ENCODE measurements around the gene CTSE.
"Not testable (repeated sequence)": the region's sequence is repeated elsewhere in the genome, so short reads cannot be mapped to it uniquely, and the experiment has no call there.

The CTSE gene

GRCh38 chr1:206000641-206001339 lies 22.9 kb downstream of the CTSE start:
- peaks cover 6% of the 10 kb centered on the region for H3K27me3 Mint-ChIP-seq (ENCODE audit: low read depth, poor library complexity)
- peaks cover 55% of the 10 kb centered on the region for H3K4me1 Mint-ChIP-seq
- peaks cover 9% of the 10 kb centered on the region for H3K9me3 Mint-ChIP-seq
- H3K4me3 Mint-ChIP-seq: no peak overlapping the region
- DNase-seq: no peak
- H3K27ac Mint-ChIP-seq: no peak overlapping the region
- H3K36me3 Mint-ChIP-seq (ENCODE audit: low read depth): no peaks in the 10 kb centered on the region
- TF ChIP-seq, protein P1, sequence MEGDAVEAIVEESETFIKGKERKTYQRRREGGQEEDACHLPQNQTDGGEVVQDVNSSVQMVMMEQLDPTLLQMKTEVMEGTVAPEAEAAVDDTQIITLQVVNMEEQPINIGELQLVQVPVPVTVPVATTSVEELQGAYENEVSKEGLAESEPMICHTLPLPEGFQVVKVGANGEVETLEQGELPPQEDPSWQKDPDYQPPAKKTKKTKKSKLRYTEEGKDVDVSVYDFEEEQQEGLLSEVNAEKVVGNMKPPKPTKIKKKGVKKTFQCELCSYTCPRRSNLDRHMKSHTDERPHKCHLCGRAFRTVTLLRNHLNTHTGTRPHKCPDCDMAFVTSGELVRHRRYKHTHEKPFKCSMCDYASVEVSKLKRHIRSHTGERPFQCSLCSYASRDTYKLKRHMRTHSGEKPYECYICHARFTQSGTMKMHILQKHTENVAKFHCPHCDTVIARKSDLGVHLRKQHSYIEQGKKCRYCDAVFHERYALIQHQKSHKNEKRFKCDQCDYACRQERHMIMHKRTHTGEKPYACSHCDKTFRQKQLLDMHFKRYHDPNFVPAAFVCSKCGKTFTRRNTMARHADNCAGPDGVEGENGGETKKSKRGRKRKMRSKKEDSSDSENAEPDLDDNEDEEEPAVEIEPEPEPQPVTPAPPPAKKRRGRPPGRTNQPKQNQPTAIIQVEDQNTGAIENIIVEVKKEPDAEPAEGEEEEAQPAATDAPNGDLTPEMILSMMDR (IDR thresholded peaks at IDR 0.05): no peak

DNA sequence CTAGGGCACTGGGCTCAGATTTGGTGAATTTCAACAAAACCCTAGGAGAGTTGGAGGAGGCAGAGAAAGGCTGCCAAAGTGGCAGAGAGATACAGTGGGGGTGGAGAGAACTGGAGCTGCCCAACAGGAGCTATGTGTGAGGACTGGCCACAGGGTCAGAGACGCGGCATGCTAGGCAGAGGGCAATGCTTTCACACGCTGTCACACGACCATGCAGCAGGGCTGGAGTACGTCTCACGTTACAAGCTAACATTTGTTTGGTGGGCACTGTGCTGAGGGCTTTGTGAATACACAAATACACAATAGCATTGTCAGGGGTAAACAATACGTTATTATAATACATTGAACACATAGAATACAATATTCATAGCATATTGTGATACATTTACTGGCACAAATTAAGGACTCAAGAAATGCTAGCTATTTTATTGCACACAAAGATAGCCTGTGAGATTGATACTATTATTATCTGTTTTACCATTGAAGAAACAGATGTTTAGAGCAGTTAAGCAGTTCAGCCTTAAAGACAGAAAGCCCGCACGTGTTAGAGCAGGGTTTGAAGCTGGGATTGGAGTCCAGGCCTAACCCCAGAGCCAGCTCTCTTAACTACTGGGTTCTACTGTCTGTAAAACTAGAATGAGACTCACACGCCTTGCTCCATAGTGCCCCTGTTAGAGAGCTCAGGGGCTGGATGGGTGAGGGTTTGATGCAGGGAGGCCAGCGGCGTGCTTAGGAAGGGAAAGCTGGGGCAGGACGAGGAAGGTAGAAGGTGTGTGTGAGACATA lies 25.0 kb downstream of the CTSE start:
- Mint-ChIP-seq H3K27ac (peak overlapping the region; percentile 60), H3K4me3 (no peak overlapping the region), H3K27me3 (ENCODE audit: low read depth, poor library complexity) (peaks cover 6% of the 10 kb centered on the region), H3K9me3 (peaks cover 9% of the 10 kb centered on the region), H3K36me3 (ENCODE audit: low read depth) (no peaks in the 10 kb centered on the region), H3K4me1 (peaks cover 45% of the 10 kb centered on the region)
- peak; percentile 51 for DNase-seq
- TF ChIP-seq, protein P1 (IDR thresholded peaks at IDR 0.05): no peak

GRCh38 chr1:205996641-205997040 lies 27.1 kb downstream of the CTSE start:
- not testable (repeated sequence) for H3K27ac Mint-ChIP-seq; H3K9me3 Mint-ChIP-seq; H3K36me3 Mint-ChIP-seq (ENCODE audit: low read depth); H3K27me3 Mint-ChIP-seq (ENCODE audit: low read depth, poor library complexity); DNase-seq; H3K4me3 Mint-ChIP-seq
- H3K4me1 Mint-ChIP-seq: peaks cover 37% of the 10 kb centered on the region

GRCh38 chr1:205994346-205994745 lies 29.3 kb downstream of the CTSE start:
- H3K27ac Mint-ChIP-seq: no peak overlapping the region
- no peak for DNase-seq
- H3K9me3 Mint-ChIP-seq: peaks cover 5% of the 10 kb centered on the region
- H3K27me3 Mint-ChIP-seq (ENCODE audit: low read depth, poor library complexity): peaks cover 6% of the 10 kb centered on the region
- H3K4me1 Mint-ChIP-seq: peaks cover 48% of the 10 kb centered on the region
- no peaks in the 10 kb centered on the region for H3K36me3 Mint-ChIP-seq (ENCODE audit: low read depth)
- TF ChIP-seq, protein P1 (IDR thresholded peaks at IDR 0.05): no peak
- no peak overlapping the region for H3K4me3 Mint-ChIP-seq

GRCh38 chr1:205993068-205993467 lies 30.6 kb downstream of the CTSE start:
- Mint-ChIP-seq H3K9me3 (no peaks in the 10 kb centered on the region), H3K27ac (no peak overlapping the region), H3K27me3 (ENCODE audit: low read depth, poor library complexity) (peaks cover 5% of the 10 kb centered on the region), H3K36me3 (ENCODE audit: low read depth) (no peaks in the 10 kb centered on the region), H3K4me1 (peaks cover 41% of the 10 kb centered on the region), H3K4me3 (no peak overlapping the region)
- DNase-seq: no peak
- TF ChIP-seq, protein P1 (IDR thresholded peaks at IDR 0.05): no peak

GRCh38 chr1:205992218-205992882 lies 31.3 kb downstream of the CTSE start:
- Mint-ChIP-seq H3K27ac (no peak overlapping the region), H3K4me3 (no peak overlapping the region), H3K27me3 (ENCODE audit: low read depth, poor library complexity) (peaks cover 3% of the 10 kb centered on the region), H3K9me3 (no peaks in the 10 kb centered on the region), H3K4me1 (peaks cover 34% of the 10 kb centered on the region), H3K36me3 (ENCODE audit: low read depth) (no peaks in the 10 kb centered on the region)
- TF ChIP-seq, protein P1 (IDR thresholded peaks at IDR 0.05): no peak
- DNase-seq: no peak

Data from nephron progenitor cell (in vitro differentiated cells).